Caco-2 (cell line): ENCODE measurements around the gene MSLN. TPM values are rescaled to one million over a fixed set of nuclear protein-coding genes. Genes with fewer than 3 reads are reported as not detected.

Experiments
- BruUV-seq: library from RNA; stranded (reverse); fragments of 400-500 nt; replicated peaks from 2 replicates; lab custom pipeline; 2021; lab: Mats Ljungman, UMichigan
- CTCF ChIA-PET: fragments of 300-600 bp; sonication (Branson Sonifier 250); formaldehyde crosslinking; loops from one replicate; lab custom pipeline; 2022; ENCODE audit warnings: antibody characterized with exemption; lab: Charles Lee
- POLR2A ChIA-PET: fragments of 300-600 bp; sonication (Branson Sonifier 250); formaldehyde crosslinking; loops from one replicate; lab custom pipeline; 2022; ENCODE audit warnings: antibody characterized with exemption; lab: Charles Lee
- DNase-seq, 2 experiments: peaks; one replicate each; pipeline versions ENCODE4 v3.0.0 to v3.0.0-alpha.2; 2020 to 2022
- H3K27me3 ChIP-seq: replicated peaks from 2 replicates; pipeline ENCODE4 v1.6.0; 2011; ENCODE audit warnings: low read length; ENCODE audit not compliant: control insufficient read depth, insufficient read depth
- H3K36me3 ChIP-seq: 2 replicates; pipeline ENCODE4 v1.5.1; 2011; ENCODE audit warnings: low read length; ENCODE audit not compliant: control insufficient read depth, insufficient read depth
- H3K4me1 ChIP-seq: fragments of 250-450 bp; sonication (Bioruptor Pico); 2 replicates; pipeline ENCODE4 v1.5.1; 2020; ENCODE audit warnings: mild to moderate bottlenecking
- H3K4me3 ChIP-seq: 2 replicates; pipeline ENCODE4 v1.5.1; 2011; ENCODE audit warnings: low read depth, mild to moderate bottlenecking, control low read depth, low read length
- H3K9me3 ChIP-seq: fragments of 250-450 bp; sonication (Bioruptor Pico); 2 replicates; pipeline ENCODE4 v1.5.1; 2020; ENCODE audit warnings: mild to moderate bottlenecking, moderate library complexity
- H3K27ac Mint-ChIP-seq: one replicate; pipeline ENCODE4 v1.8.0; 2022; ENCODE audit warnings: mixed read lengths; ENCODE audit not compliant: unreplicated experiment
- H3K27me3 Mint-ChIP-seq: one replicate; pipeline ENCODE4 v1.8.0; 2022; ENCODE audit warnings: mixed read lengths; ENCODE audit not compliant: insufficient read depth, unreplicated experiment
- H3K36me3 Mint-ChIP-seq: one replicate; pipeline ENCODE4 v1.8.0; 2022; ENCODE audit warnings: mild to moderate bottlenecking, mixed read lengths; ENCODE audit not compliant: insufficient read depth, unreplicated experiment
- H3K4me1 Mint-ChIP-seq: one replicate; pipeline ENCODE4 v1.8.0; 2022; ENCODE audit warnings: low read depth, mixed read lengths; ENCODE audit not compliant: unreplicated experiment
- H3K4me3 Mint-ChIP-seq: one replicate; pipeline ENCODE4 v1.8.0; 2022; ENCODE audit warnings: mild to moderate bottlenecking, moderate library complexity, mixed read lengths; ENCODE audit not compliant: unreplicated experiment
- H3K9me3 Mint-ChIP-seq: one replicate; pipeline ENCODE4 v1.8.0; 2022; ENCODE audit warnings: mixed read lengths; ENCODE audit not compliant: unreplicated experiment
- CTCF ChIP-seq, 2 experiments: fragments of 200-600 bp in 1 of 2; IDR thresholded peaks; 1 replicate in 1 of 2; 2 replicates in 1 of 2; pipeline versions ENCODE4 v1.5.1 to v1.8.0; 2011 to 2022; ENCODE audit warnings: antibody characterized with exemption in 1 of 2, control low read depth in 1 of 2, inconsistent platforms in 1 of 2, low read depth in 1 of 2, low read length in 1 of 2, mild to moderate bottlenecking in 1 of 2, moderate library complexity in 1 of 2; ENCODE audit not compliant: insufficient read depth in 1 of 2, severe bottlenecking in 1 of 2, unreplicated experiment in 1 of 2
- intact Hi-C: fragments of 100-400 bp; cut with micrococcal nuclease; formaldehyde crosslinking; loops from one replicate; pipeline ENCODE4 v1.10.0; 2022; ENCODE audit not compliant: unreplicated experiment
- total RNA-seq: library from RNA; stranded (reverse); gene quantifications from 2 replicates; pipeline ENCODE4 v1.2.3, GENCODE V29; 2022

MSLN gene
- total RNA-seq, 1 experiment from 2014 or later = 0.36 TPM

GRCh38 chr16:718389-718788, 42.1 kb upstream of the MSLN start:
- H3K27me3 Mint-ChIP-seq = no peaks in the 10 kb centered on the region
- BruUV-seq = no TSS peak
- intact Hi-C loops = loop anchor here (10.0 kb wide), 1 partner anchor 66 kb away; the partner anchor contains the start of genes CHTF18 and RPUSD1
- H3K4me1 Mint-ChIP-seq = no peaks in the 10 kb centered on the region
- Histone ChIP-seq H3K4me3 (no peak overlapping the region), H3K27me3 (no peaks in the 10 kb centered on the region), H3K36me3 (no peaks in the 10 kb centered on the region), H3K4me1 (peaks cover 37% of the 10 kb centered on the region), H3K9me3 (no peaks in the 10 kb centered on the region)
- H3K27ac Mint-ChIP-seq = no peak overlapping the region
- ChIA-PET CTCF (no interaction called here), POLR2A (no interaction called here)
- no peaks in the 10 kb centered on the region for H3K9me3 Mint-ChIP-seq
- H3K4me3 Mint-ChIP-seq = no peak overlapping the region
- DNase-seq = no peak
- no peak for TF ChIP-seq CTCF (IDR thresholded peaks at IDR 0.05; ENCODE audit: insufficient read depth in 1 of 2, low read depth in 1 of 2, low read length in 1 of 2, severe bottlenecking in 1 of 2, unreplicated experiment in 1 of 2)
- H3K36me3 Mint-ChIP-seq = peaks cover 10% of the 10 kb centered on the region

GRCh38 chr16:718922-719321, 41.6 kb upstream of the MSLN start:
- POLR2A ChIA-PET = no interaction called here
- H3K4me3 Mint-ChIP-seq = peak overlapping the region; percentile 73
- Histone ChIP-seq H3K36me3 (no peaks in the 10 kb centered on the region), H3K9me3 (no peaks in the 10 kb centered on the region), H3K4me3 (no peak overlapping the region), H3K4me1 (peaks cover 37% of the 10 kb centered on the region), H3K27me3 (no peaks in the 10 kb centered on the region)
- BruUV-seq = no TSS peak
- no peak for TF ChIP-seq CTCF (IDR thresholded peaks at IDR 0.05; ENCODE audit: insufficient read depth in 1 of 2, low read depth in 1 of 2, low read length in 1 of 2, severe bottlenecking in 1 of 2, unreplicated experiment in 1 of 2)
- H3K27ac Mint-ChIP-seq = peak overlapping the region; percentile 22
- CTCF ChIA-PET = no interaction called here
- H3K36me3 Mint-ChIP-seq = peaks cover 10% of the 10 kb centered on the region
- H3K27me3 Mint-ChIP-seq = no peaks in the 10 kb centered on the region
- intact Hi-C loops = loop anchor here (10.0 kb wide), 1 partner anchor 66 kb away; the partner anchor contains the start of genes CHTF18 and RPUSD1
- H3K4me1 Mint-ChIP-seq = no peaks in the 10 kb centered on the region
- no peaks in the 10 kb centered on the region for H3K9me3 Mint-ChIP-seq
- DNase-seq = no peak

DNA sequence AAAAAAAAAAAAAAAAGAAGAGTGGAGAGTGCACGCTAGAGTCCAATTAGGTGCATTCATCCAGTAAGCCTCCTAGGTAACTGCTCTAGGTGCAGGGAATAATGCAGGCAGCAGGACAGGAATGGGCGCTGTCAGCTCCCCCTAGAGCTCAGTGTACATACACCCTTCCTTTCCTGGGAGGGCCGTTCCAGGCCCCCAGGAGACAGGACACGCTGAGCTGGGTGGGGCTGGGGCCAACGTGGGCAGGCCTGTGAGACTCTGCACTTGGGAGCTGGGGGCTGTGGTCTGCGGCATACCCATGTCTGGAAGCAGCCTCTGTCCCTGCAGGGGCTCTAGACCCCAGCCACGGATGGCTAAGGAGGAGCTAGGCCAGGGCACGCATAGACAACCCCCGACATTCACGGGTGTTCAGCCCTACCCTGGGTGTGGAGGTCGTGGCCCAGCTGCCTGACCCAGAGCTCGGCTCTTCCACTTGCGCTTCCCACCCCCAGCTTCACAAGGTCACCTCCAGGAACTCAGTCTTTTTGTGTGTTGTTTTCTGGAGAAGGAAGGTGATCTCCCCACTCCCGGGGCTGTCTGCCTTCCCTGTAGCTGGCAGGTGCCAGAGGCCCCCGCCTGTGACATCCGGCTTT, 40.6 kb upstream of the MSLN start:
- intact Hi-C loops = loop anchor here (10.0 kb wide), 1 partner anchor 65 kb away; the partner anchor contains the start of genes CHTF18 and RPUSD1
- H3K27me3 Mint-ChIP-seq = no peaks in the 10 kb centered on the region
- H3K4me1 Mint-ChIP-seq = no peaks in the 10 kb centered on the region
- no peaks in the 10 kb centered on the region for H3K9me3 Mint-ChIP-seq
- POLR2A ChIA-PET = interaction anchor here (0.9 to 2.4 kb wide), 3 partner anchors 25 to 68 kb away, joined by 3 to 12 read pairs (median 4); partner anchors contain the start of genes CHTF18 and RPUSD1
- H3K4me3 ChIP-seq = peak overlapping the region; percentile 86
- TSS peak; percentile 71 for BruUV-seq
- peaks cover 10% of the 10 kb centered on the region for H3K36me3 Mint-ChIP-seq
- H3K4me1 ChIP-seq = peaks cover 29% of the 10 kb centered on the region
- peak overlapping the region; percentile 73 for H3K4me3 Mint-ChIP-seq
- no peaks in the 10 kb centered on the region for H3K36me3 ChIP-seq
- peak overlapping the region; percentile 39 for H3K27ac Mint-ChIP-seq
- peak; percentile 58 to 69 for DNase-seq
- no peaks in the 10 kb centered on the region for H3K27me3 ChIP-seq
- peak; percentile 6 to 42 for TF ChIP-seq CTCF (IDR thresholded peaks at IDR 0.05; ENCODE audit: insufficient read depth in 1 of 2, low read depth in 1 of 2, low read length in 1 of 2, severe bottlenecking in 1 of 2, unreplicated experiment in 1 of 2)
- no peaks in the 10 kb centered on the region for H3K9me3 ChIP-seq
- CTCF ChIA-PET = interaction anchor here (0.6 to 1.0 kb wide), 7 partner anchors 8 to 335 kb away, joined by 3 to 4 read pairs (median 3); partner anchors contain the start of genes CHTF18 and RPUSD1
